ENCODE results near the gene FGF2.
A peak's percentile ranks its signal among the peaks of the same experiment; 100 is the strongest.

Gene FGF2

GRCh38 chr4:122826553-122827257 is at the start of gene FGF2:
TSS of gene FGF2 (plus strand) at chr4:122826831. CDS start at chr4:122827175, 344 bp downstream.
- peak within 1 kb of the TSS; percentile 88 for H3K4me3 ChIP-seq (ENCODE audit: low read depth, low read length)
- TF ChIP-seq CTCF (IDR thresholded peaks at IDR 0.05; ENCODE audit: low read depth, low read length), result no peak

- H3K4me3 ChIP-seq (ENCODE audit: low read depth, low read length), result no peak overlapping the region
- no peak for TF ChIP-seq CTCF (IDR thresholded peaks at IDR 0.05; ENCODE audit: low read depth, low read length)
Observed at GRCh38 chr4:122776916-122777315, 49.7 kb upstream of the FGF2 start.

GRCh38 chr4:122777846-122778673 is 48.6 kb upstream of the FGF2 start:
- no peak for TF ChIP-seq CTCF (IDR thresholded peaks at IDR 0.05; ENCODE audit: low read depth, low read length)
- H3K4me3 ChIP-seq (ENCODE audit: low read depth, low read length), result no peak overlapping the region

- H3K4me3 ChIP-seq (ENCODE audit: low read depth, low read length), result no peak overlapping the region
- TF ChIP-seq CTCF (IDR thresholded peaks at IDR 0.05; ENCODE audit: low read depth, low read length), result no peak
Observed at GRCh38 chr4:122781486-122781885, 45.1 kb upstream of the FGF2 start.

GRCh38 chr4:122783301-122784215 is 43.1 kb upstream of the FGF2 start:
- peak overlapping the region; percentile 13; the same call in 1 of the 2 replicates for H3K4me3 ChIP-seq (ENCODE audit: low read depth, low read length)
- TF ChIP-seq CTCF (IDR thresholded peaks at IDR 0.05; ENCODE audit: low read depth, low read length), result no peak

- no peak for TF ChIP-seq CTCF (IDR thresholded peaks at IDR 0.05; ENCODE audit: low read depth, low read length)
- H3K4me3 ChIP-seq (ENCODE audit: low read depth, low read length), result no peak overlapping the region
Observed at GRCh38 chr4:122784261-122784660, 42.4 kb upstream of the FGF2 start.

All from WI38 (cell line).